AG20443 (cell line): ENCODE results near the gene FOXO6.

Experiments
- DNase-seq: peaks from one replicate; pipeline ENCODE4 v3.0.0; 2012; ENCODE audit warnings: low spot score, mixed read lengths

The FOXO6 gene

DNA sequence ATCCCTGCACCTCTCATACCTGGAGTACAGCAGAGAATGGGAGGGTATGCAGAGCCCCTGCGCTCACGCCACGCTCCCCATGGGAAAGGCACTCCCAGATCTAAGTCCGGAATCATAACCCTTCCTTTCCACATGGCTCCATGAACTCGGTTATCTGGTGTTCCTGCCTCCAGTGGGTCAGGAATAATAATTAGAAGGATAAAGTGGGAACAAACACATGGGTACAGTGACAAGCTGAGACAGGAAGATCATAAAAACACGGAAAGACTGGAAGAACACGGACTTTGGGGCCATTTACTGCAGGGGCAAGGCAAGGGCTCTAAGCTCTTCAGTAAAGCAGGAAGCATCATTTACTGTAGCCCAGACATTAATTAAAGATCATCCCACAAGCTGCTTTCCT lies 48.6 kb downstream of the FOXO6 start:
- no peak for DNase-seq

DNA sequence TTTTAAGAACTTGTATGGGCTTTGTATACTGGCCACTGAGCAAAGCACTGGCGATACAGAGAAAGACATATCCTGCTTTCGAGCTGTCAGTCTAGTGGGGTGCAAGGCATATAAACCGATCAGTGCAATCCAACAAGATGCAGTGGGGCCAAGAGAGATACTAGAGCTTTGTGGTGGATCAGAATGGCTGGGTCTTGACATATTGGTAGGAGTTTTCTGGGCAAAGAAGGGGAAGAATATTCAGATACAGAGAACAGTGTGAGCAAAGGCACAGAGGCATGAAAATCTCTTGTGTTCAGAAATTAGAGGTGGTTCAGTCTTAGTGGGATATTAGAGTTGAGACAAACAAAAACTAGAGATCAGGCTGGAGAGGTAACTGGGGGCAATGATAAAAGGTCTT lies 49.2 kb downstream of the FOXO6 start:
- DNase-seq: no peak

DNA sequence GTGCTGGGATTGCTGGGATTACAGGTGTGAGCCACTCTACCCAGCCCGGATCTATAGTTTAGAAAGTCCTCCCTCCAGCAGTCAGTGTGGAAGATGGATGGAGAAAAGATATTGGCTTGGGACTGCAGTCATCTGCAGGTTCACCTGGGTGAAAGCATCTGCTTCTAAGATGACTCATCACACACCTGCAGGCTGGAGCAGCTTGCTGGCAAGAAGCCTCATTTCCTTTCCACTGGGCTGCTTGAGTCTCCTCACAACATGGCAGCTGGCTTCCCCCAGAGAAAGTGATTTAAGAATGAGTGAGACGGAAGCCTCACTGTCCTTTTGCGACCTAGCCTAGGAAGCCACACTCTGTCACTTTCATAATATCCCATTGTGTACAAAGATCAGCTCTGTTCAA lies 50.0 kb downstream of the FOXO6 start:
- no peak for DNase-seq

DNA sequence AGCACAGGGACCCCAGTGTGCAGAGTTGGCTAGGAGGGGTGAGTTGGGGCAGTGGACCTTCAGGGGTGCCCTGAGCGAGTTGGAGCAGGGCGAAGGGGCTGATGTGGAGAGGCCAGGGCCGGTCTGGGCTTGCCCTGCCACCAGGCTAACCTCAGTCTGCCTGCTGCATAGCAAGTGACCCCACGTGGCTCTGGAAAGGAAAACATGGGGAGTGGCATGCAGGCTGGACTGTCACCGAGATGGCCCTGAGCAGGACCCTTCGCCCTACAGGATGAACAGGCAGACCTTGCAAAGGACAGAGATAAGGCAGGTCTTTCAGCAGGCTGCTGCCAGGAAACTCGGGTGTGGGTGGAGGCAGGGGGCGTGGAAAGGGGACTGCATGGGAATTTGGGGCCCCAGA lies 51.5 kb downstream of the FOXO6 start:
- no peak for DNase-seq

DNA sequence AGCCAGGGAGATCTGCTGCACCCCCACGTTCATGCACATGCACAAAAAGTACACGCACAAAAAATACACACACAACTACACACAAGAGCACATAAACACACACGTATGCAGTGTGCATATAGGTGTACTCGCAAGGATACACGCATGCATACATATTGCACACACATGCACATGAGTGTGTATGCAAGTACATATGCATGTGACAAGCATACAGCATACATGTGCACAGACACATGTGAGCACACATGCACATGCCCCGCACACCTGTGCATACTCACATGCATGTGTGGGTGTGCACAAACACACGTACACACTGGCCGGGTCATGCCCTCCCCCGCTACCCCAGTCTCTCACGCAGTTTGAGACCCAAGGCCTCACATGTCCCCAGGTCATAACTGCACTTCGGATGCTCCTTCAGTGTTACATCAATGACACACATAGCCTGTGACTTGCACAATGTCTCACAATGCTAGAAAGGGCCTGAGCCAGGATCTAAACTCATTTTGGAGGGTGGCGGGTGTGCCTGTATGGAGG lies 52.6 kb downstream of the FOXO6 start:
- DNase-seq: no peak

DNA sequence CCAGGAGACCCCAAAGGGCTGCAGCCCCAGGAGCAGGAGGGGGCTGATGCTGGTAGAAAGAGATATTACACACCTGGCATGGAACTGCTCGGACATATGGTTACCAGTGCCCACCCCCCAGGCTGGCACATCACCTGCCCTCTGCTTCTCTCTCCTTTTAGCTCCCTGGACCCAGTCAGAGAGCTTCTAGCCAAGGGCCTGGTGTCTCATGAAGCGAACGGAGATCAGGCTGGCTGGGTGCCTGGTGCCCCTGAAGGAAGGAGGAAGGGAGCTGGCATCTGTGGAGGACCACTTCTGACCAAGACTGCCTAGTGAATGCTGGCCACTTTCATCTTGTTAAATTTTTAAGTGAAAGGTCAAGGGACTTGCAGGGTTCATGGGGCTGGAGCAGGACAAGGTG lies 53.1 kb downstream of the FOXO6 start:
- DNase-seq: no peak

DNA sequence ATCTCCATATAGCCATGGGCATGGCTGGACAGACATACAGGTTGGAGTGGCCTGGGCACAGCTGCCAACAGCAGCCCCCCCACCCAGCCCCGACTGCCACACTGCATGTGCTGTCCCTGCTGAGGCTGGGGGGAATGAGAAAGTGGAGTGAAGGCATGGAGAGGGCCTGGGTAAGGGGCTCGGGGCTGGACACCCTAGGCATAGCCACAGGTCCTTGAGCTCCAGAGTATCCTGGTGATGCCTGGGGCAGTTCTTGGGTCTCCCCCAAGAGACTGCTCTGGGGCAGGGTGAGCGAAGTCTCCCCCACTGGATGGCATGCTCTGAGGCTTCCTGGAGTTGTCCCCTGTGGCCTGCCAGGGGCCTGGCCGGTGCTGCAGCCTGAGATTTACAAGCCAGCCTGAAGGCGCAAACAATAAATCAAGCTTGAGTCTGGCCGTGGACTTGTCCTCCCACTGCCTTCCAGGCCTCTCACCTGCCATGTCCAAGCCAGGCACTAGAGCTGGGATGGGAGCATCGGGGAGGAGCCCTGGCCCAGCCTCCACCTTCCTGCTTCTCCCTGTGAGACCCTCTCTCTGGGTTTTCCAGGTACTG lies 53.6 kb downstream of the FOXO6 start:
- no peak for DNase-seq

DNA sequence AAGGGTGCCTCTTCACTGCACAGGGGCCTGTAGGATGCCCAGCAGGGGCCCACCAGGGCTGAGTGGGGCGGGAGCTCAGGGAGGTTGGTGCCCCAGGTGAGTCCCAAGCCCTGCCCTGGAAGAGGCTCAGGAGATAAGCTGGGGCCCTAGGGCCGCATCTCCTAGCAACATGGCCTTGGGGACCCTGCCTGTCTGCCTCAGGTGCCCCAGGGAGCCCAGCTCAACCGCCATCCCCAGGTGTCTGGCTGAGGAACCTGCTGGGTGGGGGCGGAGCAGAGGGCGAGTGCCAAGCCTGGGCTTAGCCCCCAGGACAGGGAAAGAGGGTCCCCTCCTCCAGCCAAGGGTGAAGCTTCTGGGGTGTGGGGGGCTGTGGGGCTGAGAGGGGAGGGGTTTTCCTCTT lies 54.8 kb downstream of the FOXO6 start:
- DNase-seq: no peak

DNA sequence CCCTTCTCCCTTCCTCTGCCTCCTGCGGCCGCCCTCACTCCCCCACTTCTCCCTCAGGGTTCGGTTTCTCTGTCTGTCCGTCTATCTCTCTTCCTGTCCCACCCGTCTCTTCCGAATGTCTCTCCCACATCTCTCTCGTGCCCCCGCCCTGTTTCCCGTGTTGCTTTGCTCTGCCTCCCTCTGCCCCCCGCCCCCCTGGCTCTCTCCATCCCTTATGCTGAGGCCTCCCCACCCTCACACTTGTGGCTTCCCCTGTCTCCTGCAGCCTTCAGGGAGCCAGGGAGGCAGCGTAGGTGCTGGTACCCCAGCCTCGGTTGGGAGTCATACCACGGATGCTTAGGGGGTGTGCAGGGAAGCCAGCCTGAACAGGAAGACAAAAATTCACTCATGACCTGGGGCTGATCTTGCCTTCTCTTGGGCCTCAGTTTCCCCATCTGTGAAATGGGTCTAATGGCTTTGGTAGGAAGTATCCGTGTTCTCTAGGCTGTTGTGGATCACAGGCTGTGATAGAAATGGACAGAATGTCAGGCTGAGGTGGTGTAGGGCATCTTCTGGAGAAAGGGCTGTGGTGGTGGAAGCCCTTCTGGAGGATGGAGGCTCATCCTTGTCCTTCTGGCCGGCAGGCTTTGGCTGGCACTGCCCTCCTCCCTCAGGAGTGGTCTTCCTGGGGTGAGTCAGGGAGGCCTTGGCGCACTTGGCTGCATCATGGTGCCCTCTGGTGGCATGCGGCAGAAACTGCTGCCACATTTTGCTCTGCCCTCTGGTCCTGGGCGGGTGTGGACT lies 55.5 kb downstream of the FOXO6 start:
- peak; percentile 89 for DNase-seq

DNA sequence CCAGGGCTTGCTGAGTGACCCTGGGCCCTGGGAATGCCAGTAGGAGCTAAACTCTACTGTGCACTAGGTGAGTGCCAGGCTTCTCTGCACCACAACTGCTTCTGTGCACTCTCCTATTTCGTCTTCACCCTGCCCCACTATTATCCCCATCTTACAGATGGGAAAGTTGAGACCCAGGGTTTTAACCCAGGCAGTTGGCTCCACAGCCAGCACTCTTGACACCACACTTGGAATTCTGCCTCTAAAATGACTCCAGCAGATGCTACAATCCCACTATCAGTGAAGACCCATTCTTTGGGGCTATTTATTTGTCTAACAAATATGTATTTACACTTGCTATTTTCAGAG lies 56.1 kb downstream of the FOXO6 start:
- DNase-seq: no peak

DNA sequence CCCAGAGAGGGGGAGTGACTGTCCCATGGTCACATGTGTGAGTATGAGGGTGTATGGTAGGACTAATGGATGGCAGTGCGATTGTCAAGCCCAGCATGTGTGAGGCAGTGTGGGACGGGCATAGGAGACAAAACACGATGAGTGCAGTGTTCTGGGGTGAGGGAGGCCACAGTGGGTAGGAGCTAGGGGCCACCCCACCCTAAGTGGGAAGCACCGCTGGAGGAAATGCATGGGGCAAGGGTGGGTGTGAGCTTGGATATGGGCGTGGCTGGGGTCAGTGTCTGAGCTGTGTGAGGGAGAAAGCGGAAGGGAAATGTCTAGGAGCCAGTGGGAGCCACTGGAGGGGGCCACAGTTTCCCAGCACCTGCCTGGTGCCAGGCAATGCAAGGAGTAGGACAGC lies 56.5 kb downstream of the FOXO6 start:
- no peak for DNase-seq

DNA sequence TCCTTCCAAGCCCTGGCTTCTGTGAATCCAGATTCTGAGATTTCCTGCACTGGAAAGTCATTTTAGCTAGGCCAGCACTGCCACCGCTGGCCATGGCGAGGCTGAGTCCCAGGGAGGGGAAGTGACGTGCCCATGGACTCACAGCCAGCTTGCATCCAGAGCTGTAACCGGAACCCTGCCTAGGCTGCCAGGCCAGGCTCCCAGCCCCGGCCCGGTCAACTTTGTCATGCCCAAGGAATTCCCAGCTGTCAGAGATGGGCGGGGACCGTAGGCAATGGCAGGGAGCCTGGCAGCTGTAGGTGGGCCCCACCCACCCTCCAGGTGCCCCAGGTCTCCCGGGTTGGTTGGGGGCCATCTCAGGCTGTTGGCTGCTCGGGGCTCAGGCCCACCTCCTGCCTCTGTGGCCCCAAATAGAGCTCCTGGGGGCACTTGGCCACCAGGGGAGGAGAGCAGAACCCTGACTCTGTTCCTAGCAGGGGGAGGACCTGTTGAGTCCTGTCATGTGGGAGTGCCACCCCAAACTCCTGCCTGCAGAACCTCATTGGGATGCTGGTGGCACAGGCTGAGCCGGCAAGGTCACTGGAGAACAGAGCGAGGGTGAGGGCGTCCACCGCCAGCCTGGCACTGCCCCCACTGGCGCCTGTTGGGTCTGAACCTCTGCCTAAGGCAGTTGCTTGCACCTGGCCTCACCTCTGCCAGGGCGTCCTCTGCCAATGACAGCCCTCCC lies 57.8 kb downstream of the FOXO6 start:
- peak; percentile 96 for DNase-seq

DNA sequence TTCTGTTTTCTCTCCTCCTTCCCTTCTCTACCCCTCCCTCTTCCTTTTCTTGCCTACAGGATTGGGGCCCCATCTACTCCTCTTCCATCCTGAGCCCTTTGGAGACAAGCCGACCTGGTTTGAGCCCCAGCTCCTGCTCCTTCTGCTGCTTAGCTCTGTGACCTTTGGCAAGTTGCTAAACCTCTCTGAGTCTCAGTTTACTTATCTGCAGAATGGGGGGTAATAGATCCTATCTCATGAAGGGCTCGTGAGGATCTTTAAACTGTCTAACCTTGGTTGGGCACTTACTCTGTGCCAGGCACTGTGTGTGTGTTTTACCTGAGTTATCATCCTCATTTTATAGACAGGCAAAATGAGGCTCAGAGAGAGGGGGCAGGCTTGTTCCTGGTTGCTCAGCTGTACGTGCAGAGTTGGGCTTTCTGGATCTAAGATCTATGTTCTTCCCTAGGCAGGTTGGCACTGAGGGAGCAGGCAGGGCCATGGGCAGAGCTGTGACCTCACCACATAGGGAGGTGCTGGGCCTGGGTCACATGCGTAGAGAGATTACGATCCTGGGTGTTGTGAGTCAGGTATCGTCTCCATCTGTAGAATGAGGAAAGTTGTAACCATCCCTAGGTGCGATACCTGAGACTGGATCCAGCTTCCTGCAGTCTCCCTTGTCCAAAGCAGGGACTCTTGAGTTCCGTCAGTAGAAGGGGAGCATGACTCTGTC lies 58.5 kb downstream of the FOXO6 start:
- DNase-seq: no peak

DNA sequence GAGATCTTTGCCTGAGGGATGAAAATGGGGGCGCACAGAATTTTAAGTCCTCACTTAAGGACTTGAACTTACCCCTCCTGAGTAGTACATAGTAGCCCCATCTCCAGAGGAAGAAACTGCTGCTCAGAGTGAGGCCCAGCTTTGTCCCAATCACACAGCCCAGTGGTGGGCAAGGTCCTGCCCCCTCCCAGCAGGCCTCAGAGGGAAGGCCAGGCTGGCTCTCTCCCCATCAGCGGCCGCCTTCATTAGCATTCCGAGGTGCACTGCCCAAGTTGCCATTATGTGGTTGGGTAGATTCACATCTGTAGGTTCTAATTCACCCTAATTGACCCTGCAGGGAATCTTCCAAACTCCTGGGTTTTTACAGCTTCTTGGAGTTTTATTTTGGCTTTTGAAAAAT lies 59.1 kb downstream of the FOXO6 start:
- no peak for DNase-seq

DNA sequence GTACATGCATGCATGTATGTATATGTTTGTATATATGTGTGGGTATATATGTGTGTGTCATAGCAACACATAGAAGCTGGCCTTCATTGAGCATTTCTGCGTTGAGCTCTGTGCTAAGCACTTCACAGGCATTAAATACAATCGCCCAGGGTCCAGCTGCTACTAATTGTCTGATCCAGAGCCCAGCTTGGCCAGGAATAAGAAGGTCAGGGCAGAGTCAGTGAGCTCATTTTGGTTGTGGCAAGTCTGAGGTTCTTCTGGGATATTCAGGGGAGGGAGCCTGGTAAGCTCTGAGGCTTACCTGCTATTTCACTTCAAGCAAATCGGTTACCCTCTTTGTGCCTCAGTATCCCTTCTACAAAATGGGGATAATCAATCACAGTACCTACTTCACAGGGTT lies 59.6 kb downstream of the FOXO6 start:
- peak; percentile 61 for DNase-seq

DNA sequence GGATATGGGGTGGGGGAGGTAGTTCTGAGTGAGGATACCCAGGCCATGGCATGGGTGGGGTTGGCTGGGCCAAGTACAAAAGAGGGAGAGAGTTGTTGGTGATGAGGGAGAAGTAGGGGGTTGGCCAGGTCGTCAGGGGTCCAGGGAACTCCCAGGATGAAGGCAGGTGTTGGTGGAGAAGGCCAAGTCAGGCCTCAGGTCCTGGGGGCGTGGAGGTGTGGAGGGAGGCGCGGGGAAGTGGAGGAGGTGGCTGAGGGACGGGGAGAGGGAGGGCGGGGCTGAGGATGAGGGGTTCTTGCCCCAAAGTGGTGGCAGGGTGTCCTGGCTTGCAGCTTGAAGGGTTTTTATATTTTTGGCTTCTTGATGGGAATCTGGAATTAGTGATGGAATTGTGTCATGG lies 61.1 kb downstream of the FOXO6 start:
- DNase-seq: no peak

DNA sequence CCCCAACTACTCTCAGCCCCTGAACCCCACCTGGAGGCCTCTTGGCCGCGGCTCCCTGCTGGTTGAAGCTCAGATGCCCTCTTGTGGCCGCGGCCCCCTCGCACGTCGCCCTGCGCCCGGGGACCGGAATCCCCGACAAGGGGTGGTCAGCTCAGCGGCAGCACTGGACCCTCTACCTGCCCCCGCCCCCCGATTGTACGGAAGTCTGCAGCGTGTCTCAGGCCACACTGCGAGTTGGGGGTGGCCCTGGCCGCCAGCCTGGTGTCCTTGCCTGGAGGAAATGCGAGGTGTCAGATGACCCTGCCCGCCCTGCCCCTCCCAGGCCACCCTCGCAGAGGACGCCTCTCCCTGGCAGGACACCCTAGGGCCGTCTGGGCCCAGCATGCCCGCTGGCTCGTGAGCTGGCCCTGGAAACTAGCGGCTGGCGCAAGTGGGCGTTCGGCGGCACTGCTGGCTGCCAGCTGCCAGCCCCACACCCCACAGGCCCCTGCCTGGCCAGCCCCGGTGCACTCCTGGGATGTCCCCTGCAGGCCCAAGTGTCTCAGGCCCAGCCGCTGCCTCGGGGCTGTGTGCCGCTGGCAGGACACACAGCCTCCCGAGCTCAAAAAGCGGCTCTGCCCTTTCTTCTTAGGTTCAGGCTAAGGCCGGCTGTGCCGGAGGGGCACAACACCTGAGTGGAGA lies 62.4 kb downstream of the FOXO6 start:
- DNase-seq: no peak

DNA sequence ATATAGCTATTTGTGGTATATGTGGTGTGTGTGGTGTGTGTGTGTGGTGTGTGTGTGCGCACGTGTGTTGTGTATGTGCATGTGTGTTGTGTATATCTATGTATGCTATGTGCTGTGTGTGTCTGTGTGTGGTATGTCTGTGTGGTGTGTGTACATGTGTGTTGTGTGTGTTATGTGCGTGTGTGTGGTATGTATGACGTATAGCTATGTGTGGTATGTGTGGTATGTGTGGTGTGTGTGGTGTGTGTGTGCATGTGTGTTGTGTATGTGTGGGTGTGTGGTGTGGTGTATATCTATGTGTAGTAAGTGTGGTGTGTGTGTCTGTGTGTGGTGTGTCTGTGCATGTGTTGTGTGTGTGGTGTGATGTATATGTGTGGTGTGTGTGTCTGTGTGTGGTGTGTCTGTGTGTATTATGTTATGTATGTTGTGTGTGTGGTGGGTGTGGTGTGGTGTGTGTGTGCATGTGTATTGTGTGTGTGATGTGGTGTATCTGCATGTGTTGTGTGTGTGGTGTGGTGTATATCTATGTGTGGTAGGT lies 63.4 kb downstream of the FOXO6 start:
- no peak for DNase-seq

DNA sequence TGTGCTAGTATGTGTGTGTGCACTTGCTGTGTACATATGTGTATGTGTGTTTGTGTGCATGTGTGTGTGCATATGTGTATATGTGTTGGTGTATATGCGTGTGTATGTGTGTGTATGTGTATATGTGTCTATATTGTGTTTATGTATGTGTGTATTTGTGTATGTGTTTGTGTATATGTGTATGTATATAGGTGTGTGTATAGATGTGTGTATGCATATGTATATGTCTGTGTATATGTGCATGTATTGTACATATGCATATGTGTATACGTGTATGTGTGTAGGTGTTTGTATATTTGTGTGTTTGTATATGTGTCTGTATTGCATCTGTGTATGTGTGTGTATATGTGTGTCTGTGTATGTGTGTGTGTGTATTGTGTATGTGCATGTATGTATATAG lies 64.1 kb downstream of the FOXO6 start:
- no peak for DNase-seq

DNA sequence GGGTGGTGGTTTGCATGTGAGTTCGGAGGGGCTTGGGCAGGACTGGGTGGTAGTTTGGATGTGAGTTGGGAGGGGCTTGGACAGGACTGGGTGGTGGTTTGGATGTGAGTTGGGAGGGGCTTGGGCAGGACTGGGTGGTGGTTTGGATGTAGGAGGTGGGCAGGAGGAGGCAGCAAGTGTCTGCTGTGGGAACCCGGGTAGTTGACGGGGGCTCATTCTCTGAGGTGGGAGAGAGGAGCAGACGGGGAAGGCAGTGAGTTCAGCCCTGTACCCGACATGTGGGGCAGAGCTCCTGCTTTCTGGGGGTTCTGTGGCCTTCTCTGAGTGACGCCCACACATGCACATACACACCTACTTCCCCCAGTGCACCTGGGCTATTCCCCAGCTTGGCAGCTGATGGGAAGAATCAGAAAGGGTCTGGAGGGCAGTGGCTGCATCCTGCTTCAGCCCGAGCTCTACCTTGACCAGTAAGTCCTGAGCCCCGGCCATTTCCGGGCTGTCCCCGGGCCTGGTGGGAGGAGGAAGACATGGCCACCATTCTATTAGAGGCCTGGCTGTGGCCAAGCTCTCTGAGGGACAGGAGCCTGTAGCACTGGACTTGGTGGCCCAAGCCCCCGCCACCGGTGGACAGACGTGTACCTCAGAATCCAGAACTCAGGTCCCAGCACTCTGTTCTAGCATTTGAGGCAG lies 65.1 kb downstream of the FOXO6 start:
- DNase-seq: no peak
